B cell (primary cell): ENCODE data around the gene IPO5. TPM values are rescaled to one million over a fixed set of nuclear protein-coding genes. Genes with fewer than 3 reads are reported as not detected.

Source experiments
- ATAC-seq: fragments of 200-7000 bp; cut with Tn5 transposase; one replicate; pipeline ENCODE4 v1.10.0; 2021; ENCODE audit warnings: low read depth, mild to moderate bottlenecking, moderate number of reproducible peaks, moderate library complexity
- CTCF ChIA-PET: fragments of 350-600 bp; sonication (Branson Sonifier 250); formaldehyde crosslinking; loops from one replicate; lab custom pipeline; 2021; ENCODE audit warnings: antibody characterized with exemption, inconsistent platforms; lab: Charles Lee
- POLR2A ChIA-PET: fragments of 350-600 bp; sonication (Branson Sonifier 250); formaldehyde crosslinking; loops from one replicate; lab custom pipeline; 2021; ENCODE audit warnings: antibody characterized with exemption; lab: Charles Lee
- DNase-seq: peaks from one replicate; pipeline ENCODE4 v3.0.0; 2013
- H2AFZ ChIP-seq: 2 replicates; pipeline ENCODE4 v1.6.1; 2012; ENCODE audit warnings: mild to moderate bottlenecking, low read depth, low read length; ENCODE audit not compliant: insufficient read depth, poor library complexity, severe bottlenecking
- H3K27ac ChIP-seq, 2 donors: 1 replicate in 1 of 2; 2 replicates in 1 of 2; pipeline ENCODE4 v1.5.1; 2012 to 2013; ENCODE audit warnings: low read length in 2 of 2, mild to moderate bottlenecking in 2 of 2, moderate library complexity in 1 of 2
- H3K27me3 ChIP-seq, 4 experiments: fragments of 200-600 bp in 1 of 4; sonication (generic) in 1 of 4; replicated peaks in 1 of 4; 1 replicate in 2 of 4; 2 replicates in 2 of 4; pipeline versions ENCODE4 v1.6.1 to v1.7.0; 2013 to 2016; ENCODE audit warnings: low read length in 3 of 4, mild to moderate bottlenecking in 2 of 4, mixed read lengths in 1 of 4, moderate library complexity in 1 of 4; ENCODE audit not compliant: insufficient read depth in 4 of 4, control insufficient read depth in 3 of 4; ENCODE audit errors: control extremely low read depth in 1 of 4
- H3K36me3 ChIP-seq, 2 experiments: replicated peaks in 1 of 2; 1 replicate in 1 of 2; 2 replicates in 1 of 2; pipeline versions ENCODE4 v1.6.1 to v1.7.1; 2013; ENCODE audit warnings: low read length in 1 of 2; ENCODE audit not compliant: insufficient read depth in 2 of 2, control insufficient read depth in 1 of 2; ENCODE audit errors: control extremely low read depth in 1 of 2, extremely low read depth in 1 of 2
- H3K4me1 ChIP-seq, 2 donors: fragments of 200-600 bp in 1 of 2; sonication (generic) in 1 of 2; 1 replicate in 1 of 2; 2 replicates in 1 of 2; pipeline versions ENCODE4 v1.5.1 to v1.6.1; 2013 to 2017; ENCODE audit warnings: low read length in 2 of 2; ENCODE audit not compliant: control insufficient read depth in 2 of 2, insufficient read depth in 2 of 2
- H3K4me2 ChIP-seq: replicated peaks from 2 replicates; pipeline ENCODE3; 2012; ENCODE audit warnings: mild to moderate bottlenecking, low read depth, low read length; ENCODE audit not compliant: poor library complexity, severe bottlenecking
- H3K4me3 ChIP-seq, 5 experiments: fragments of 200-600 bp in 1 of 5; sonication (generic) in 1 of 5; 1 replicate in 3 of 5; 2 replicates in 2 of 5; pipeline versions ENCODE4 v1.5.1 to v1.7.0; 2011 to 2016; ENCODE audit warnings: low read length in 4 of 5, mild to moderate bottlenecking in 4 of 5, low read depth in 2 of 5, control low read depth in 1 of 5, moderate library complexity in 1 of 5; ENCODE audit not compliant: insufficient read depth in 1 of 5; ENCODE audit errors: control extremely low read depth in 1 of 5, extremely low read depth in 1 of 5
- H3K79me2 ChIP-seq: fragments of 200-600 bp; sonication (generic); one replicate; pipeline ENCODE4 v1.6.0; 2016; ENCODE audit warnings: low read length; ENCODE audit not compliant: control insufficient read depth, insufficient read depth
- H3K9ac ChIP-seq: fragments of 200-600 bp; sonication (generic); 2 replicates; pipeline ENCODE4 v1.6.1; 2017; ENCODE audit warnings: mild to moderate bottlenecking, low read length, moderate library complexity
- H3K9me3 ChIP-seq, 3 donors: one replicate each; pipeline versions ENCODE4 v1.6.1 to v1.7.1; 2013; ENCODE audit warnings: low read length in 2 of 3; ENCODE audit not compliant: control insufficient read depth in 2 of 3, insufficient read depth in 1 of 3; ENCODE audit errors: control extremely low read depth in 1 of 3
- H4K20me1 ChIP-seq: 2 replicates; pipeline ENCODE4 v1.6.0; 2012; ENCODE audit warnings: mild to moderate bottlenecking, low read length; ENCODE audit not compliant: insufficient read depth, control insufficient read depth, poor library complexity, severe bottlenecking
- H3K27ac Mint-ChIP-seq: one replicate; pipeline ENCODE4 v1.8.0; 2021; ENCODE audit warnings: mixed read lengths
- H3K27me3 Mint-ChIP-seq: one replicate; pipeline ENCODE4 v1.8.0; 2021; ENCODE audit warnings: mixed read lengths
- H3K4me1 Mint-ChIP-seq: one replicate; pipeline ENCODE4 v1.8.0; 2021; ENCODE audit warnings: mixed read lengths
- H3K4me3 Mint-ChIP-seq: one replicate; pipeline ENCODE4 v1.8.0; 2021; ENCODE audit warnings: mixed read lengths
- H3K9me3 Mint-ChIP-seq: one replicate; pipeline ENCODE4 v1.8.0; 2022; ENCODE audit warnings: mixed read lengths; ENCODE audit not compliant: insufficient read depth
- EZH2 ChIP-seq: IDR thresholded peaks from 2 replicates; pipeline ENCODE4 v1.6.1; 2012; ENCODE audit warnings: borderline replicate concordance, low read depth, mild to moderate bottlenecking, moderate library complexity, low read length; ENCODE audit not compliant: insufficient read depth, poor library complexity, severe bottlenecking
- WGBS: methylation state at CpG from one replicate; pipeline ENCODE4 v1.1.5; 2013; ENCODE audit warnings: missing lambda C conversion rate; ENCODE audit not compliant: insufficient coverage; 5-methylcytosine and 5-hydroxymethylcytosine counted together
- intact Hi-C: fragments of 100-400 bp; cut with micrococcal nuclease; formaldehyde crosslinking; loops from one replicate; pipeline ENCODE4 v1.10.0; 2022
- polyA plus RNA-seq: library from polyadenylated mRNA; depleted of rRNA; stranded (reverse); fragments of >200 nt; gene quantifications from 2 replicates; pipeline ENCODE4 v1.2.3, GENCODE V29; 2012
- small RNA-seq: library from RNA; depleted of rRNA; stranded (forward); fragments of <200 nt; gene quantifications from one replicate; pipeline ENCODE3, GENCODE V24; 2012; ENCODE audit warnings: low replicate concordance, low read depth; ENCODE audit not compliant: insufficient read length
- total RNA-seq, 2 donors: library from RNA; stranded (reverse); fragments of 120-200 nt in 1 of 2; gene quantifications; 1 replicate in 1 of 2; 2 replicates in 1 of 2; pipeline versions ENCODE4 v1.2.3 to v1.2.4, GENCODE V29; 2013 to 2022
- TF ChIP-seq, protein P1 (sequence below): fragments of 200-600 bp; IDR thresholded peaks from one replicate; pipeline ENCODE4 v1.8.0; 2022; ENCODE audit warnings: antibody characterized with exemption, mild to moderate bottlenecking

The IPO5 gene
- total and polyA plus RNA-seq, 2 donors (not counting 1 experiment from before 2014, with no cell fraction given) = 25.9 to 76.4 TPM

DNA sequence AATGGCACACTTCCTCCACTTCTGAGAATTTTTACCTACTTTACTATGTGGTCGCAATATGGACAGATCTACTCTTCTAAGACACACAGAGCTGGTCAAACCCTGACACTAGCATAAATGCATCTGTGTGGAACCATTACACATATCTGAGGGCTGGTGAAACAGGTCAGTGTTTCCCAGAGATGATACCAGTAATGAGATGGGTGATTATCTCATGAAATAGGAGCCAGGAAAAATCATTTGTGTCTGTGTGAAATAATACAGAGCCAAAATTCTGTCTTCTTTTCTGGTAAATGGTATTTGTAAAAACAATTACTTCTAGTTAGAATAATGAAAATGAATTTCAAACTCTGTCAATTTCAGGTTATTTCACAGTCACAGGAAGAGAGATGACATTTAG, 117.8 kb downstream of the IPO5 start:
- no peaks in the 10 kb centered on the region for H3K79me2 ChIP-seq
- WGBS = no CpG with 5 or more reads among the region's 1 CpG
- peaks cover 10% of the 10 kb centered on the region for H3K27me3 Mint-ChIP-seq

DNA sequence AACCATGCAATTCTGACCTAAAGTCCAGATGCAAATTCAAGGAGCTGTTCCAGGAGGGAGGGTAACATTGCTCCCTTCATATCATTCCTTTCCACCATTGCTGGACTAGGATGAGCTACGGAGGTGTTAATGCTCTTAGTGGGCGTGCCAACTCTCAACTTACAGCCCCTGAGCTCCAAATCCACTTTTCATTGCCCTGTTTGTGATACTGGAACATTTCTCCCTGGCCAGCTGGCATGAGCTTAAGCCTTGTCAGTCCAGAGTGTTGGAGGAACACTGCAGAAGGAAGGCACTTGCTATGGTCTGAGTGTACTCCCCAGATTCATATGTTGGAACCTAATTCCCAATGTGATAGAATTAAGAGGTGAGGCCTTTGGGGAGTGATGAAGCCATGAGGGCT, 119.0 kb downstream of the IPO5 start:
- no peaks in the 10 kb centered on the region for H3K9me3 ChIP-seq
- H3K4me3 Mint-ChIP-seq = no peak overlapping the region
- H3K27me3 Mint-ChIP-seq = peaks cover 10% of the 10 kb centered on the region
- intact Hi-C loops = no loop called here
- no peak for DNase-seq
- H3K27me3 ChIP-seq = peaks cover 0 to 5% (median 0%) of the 10 kb centered on the region in 4 experiments
- no peaks in the 10 kb centered on the region for H3K4me1 Mint-ChIP-seq
- no peaks in the 10 kb centered on the region for H4K20me1 ChIP-seq
- no peak overlapping the region for H3K4me2 ChIP-seq
- ChIA-PET POLR2A (no interaction called here), CTCF (no interaction called here)
- no peak for TF ChIP-seq EZH2
- TF ChIP-seq, protein P1, sequence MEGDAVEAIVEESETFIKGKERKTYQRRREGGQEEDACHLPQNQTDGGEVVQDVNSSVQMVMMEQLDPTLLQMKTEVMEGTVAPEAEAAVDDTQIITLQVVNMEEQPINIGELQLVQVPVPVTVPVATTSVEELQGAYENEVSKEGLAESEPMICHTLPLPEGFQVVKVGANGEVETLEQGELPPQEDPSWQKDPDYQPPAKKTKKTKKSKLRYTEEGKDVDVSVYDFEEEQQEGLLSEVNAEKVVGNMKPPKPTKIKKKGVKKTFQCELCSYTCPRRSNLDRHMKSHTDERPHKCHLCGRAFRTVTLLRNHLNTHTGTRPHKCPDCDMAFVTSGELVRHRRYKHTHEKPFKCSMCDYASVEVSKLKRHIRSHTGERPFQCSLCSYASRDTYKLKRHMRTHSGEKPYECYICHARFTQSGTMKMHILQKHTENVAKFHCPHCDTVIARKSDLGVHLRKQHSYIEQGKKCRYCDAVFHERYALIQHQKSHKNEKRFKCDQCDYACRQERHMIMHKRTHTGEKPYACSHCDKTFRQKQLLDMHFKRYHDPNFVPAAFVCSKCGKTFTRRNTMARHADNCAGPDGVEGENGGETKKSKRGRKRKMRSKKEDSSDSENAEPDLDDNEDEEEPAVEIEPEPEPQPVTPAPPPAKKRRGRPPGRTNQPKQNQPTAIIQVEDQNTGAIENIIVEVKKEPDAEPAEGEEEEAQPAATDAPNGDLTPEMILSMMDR = no peak
- H2AFZ ChIP-seq = no peak overlapping the region
- H3K36me3 ChIP-seq = no peaks in the 10 kb centered on the region
- no peaks in the 10 kb centered on the region for H3K9me3 Mint-ChIP-seq
- no peak for ATAC-seq
- no peak overlapping the region for H3K27ac ChIP-seq
- no peak overlapping the region for H3K4me3 ChIP-seq
- H3K4me1 ChIP-seq = no peaks in the 10 kb centered on the region
- no peak overlapping the region for H3K27ac Mint-ChIP-seq
- WGBS = no CpG with 5 or more reads among the region's 2 CpGs
- H3K9ac ChIP-seq = no peak overlapping the region
- no peaks in the 10 kb centered on the region for H3K79me2 ChIP-seq

More for the DNA sequence above, 117.8 kb downstream of the IPO5 start:
- Histone ChIP-seq H3K36me3 (no peaks in the 10 kb centered on the region), H2AFZ (no peak overlapping the region), H4K20me1 (no peaks in the 10 kb centered on the region), H3K9me3 (no peaks in the 10 kb centered on the region), H3K4me3 (no peak overlapping the region), H3K27me3 (peaks cover 0 to 5% (median 0%) of the 10 kb centered on the region in 4 experiments), H3K9ac (no peak overlapping the region), H3K27ac (no peak overlapping the region), H3K4me1 (no peaks in the 10 kb centered on the region), H3K4me2 (no peak overlapping the region)
- TF ChIP-seq EZH2 = no peak
- TF ChIP-seq, protein P1 = no peak
- intact Hi-C loops = no loop called here
- H3K9me3 Mint-ChIP-seq = no peaks in the 10 kb centered on the region
- no peaks in the 10 kb centered on the region for H3K4me1 Mint-ChIP-seq
- no peak overlapping the region for H3K27ac Mint-ChIP-seq
- CTCF ChIA-PET = no interaction called here
- POLR2A ChIA-PET = no interaction called here
- ATAC-seq (no peak), DNase-seq (no peak)
- no peak overlapping the region for H3K4me3 Mint-ChIP-seq

Small RNA genes within 50 kb of the gene (small RNA-seq; reads per million reads assigned to genes)
- gene FTLP8 = not detected

Other genes starting within 250 kb of the IPO5 start
- gene FARP1, start 189.4 kb downstream of the IPO5 start, total RNA-seq = 1.5 TPM in 2 replicates
- 0.12 and 0.15 TPM in 2 replicates for gene FARP1, start 189.4 kb downstream of the IPO5 start, polyA plus RNA-seq
- gene RNF113B, start 223.6 kb downstream of the IPO5 start, total RNA-seq = not detected in 2 replicates
- gene RNF113B, start 223.6 kb downstream of the IPO5 start, polyA plus RNA-seq = not detected in 2 replicates